GM18520 (cell line): ENCODE results near the gene GAGE12E.
"Not testable (repeated sequence)": the region's sequence is repeated elsewhere in the genome, so short reads cannot be mapped to it uniquely, and the experiment has no call there.

Source experiments
- ATAC-seq: cut with Tn5 transposase; IDR thresholded peaks from one replicate; pipeline ENCODE4 v1.9.1; 2021; ENCODE audit not compliant: unreplicated experiment

Gene GAGE12E

GRCh38 chrX:49550989-49551388 is at the start of gene GAGE12E:
Gene GAGE12E, plus strand, starts transcription at chrX:49551289. Its CDS starts 1,155 bp downstream, at chrX:49552444.
- ATAC-seq = not testable (repeated sequence)

GRCh38 chrX:49531877-49532276 is 19.2 kb upstream of the GAGE12E start, which contains the start of gene GAGE12C:
Gene GAGE12C, plus strand, starts transcription at chrX:49532177. Its CDS starts 1,155 bp downstream, at chrX:49533332.
- not testable (repeated sequence) for ATAC-seq

GRCh38 chrX:49541433-49541832 is 9.7 kb upstream of the GAGE12E start, which contains the start of gene GAGE12D:
Gene GAGE12D, plus strand, starts transcription at chrX:49541733. Its CDS starts 1,155 bp downstream, at chrX:49542888.
- not testable (repeated sequence) for ATAC-seq

- not testable (repeated sequence) for ATAC-seq
These were observed 9.5 kb downstream of the GAGE12E start, which contains the start of gene GAGE12F for GRCh38 chrX:49560542-49560941. Gene GAGE12F, plus strand, starts transcription at chrX:49560842. Its CDS starts 1,155 bp downstream, at chrX:49561997.

GRCh38 chrX:49568728-49569127 is 17.6 kb downstream of the GAGE12E start:
- ATAC-seq = not testable (repeated sequence)

- not testable (repeated sequence) for ATAC-seq
These were observed 18.1 kb downstream of the GAGE12E start for GRCh38 chrX:49569152-49569551.

GRCh38 chrX:49570100-49570499 is 19.0 kb downstream of the GAGE12E start, which contains the start of gene GAGE12G:
Gene GAGE12G, plus strand, starts transcription at chrX:49570400. Its CDS starts 1,155 bp downstream, at chrX:49571555.
- not testable (repeated sequence) for ATAC-seq

GRCh38 chrX:49579649-49580048 is 28.6 kb downstream of the GAGE12E start, which contains the start of gene GAGE12H:
Gene GAGE12H, plus strand, starts transcription at chrX:49579949. Its CDS starts 1,155 bp downstream, at chrX:49581104.
- not testable (repeated sequence) for ATAC-seq

- ATAC-seq = not testable (repeated sequence)
These were observed 38.1 kb downstream of the GAGE12E start, which contains the start of gene GAGE2A for GRCh38 chrX:49589196-49589595. Gene GAGE2A, plus strand, starts transcription at chrX:49589496. Its CDS starts 1,155 bp downstream, at chrX:49590651.

- ATAC-seq = not testable (repeated sequence)
These were observed 38.8 kb downstream of the GAGE12E start for GRCh38 chrX:49589769-49590478.

- not testable (repeated sequence) for ATAC-seq
These were observed 39.4 kb downstream of the GAGE12E start for GRCh38 chrX:49590488-49590887.

GRCh38 chrX:49598720-49599119 is 47.6 kb downstream of the GAGE12E start, which contains the start of gene GAGE1:
Gene GAGE1, plus strand, starts transcription at chrX:49599020. Its CDS starts 1,155 bp downstream, at chrX:49600175.
- not testable (repeated sequence) for ATAC-seq
